ENCODE data around the gene PWWP3B. TPM values are rescaled to one million over a fixed set of nuclear protein-coding genes. Genes with fewer than 3 reads are reported as not detected.
"Not testable (repeated sequence)": the region's sequence is repeated elsewhere in the genome, so short reads cannot be mapped to it uniquely, and the experiment has no call there.

Gene PWWP3B
- total RNA-seq, result not detected

GRCh38 chrX:106168107-106168506, at the start of gene PWWP3B:
Gene PWWP3B (plus strand): TSS chrX:106168305. CDS start chrX:106205433, 37,128 bp downstream.
- H3K36me3 Mint-ChIP-seq, result no peaks in the 10 kb centered on the region
- ATAC-seq (no peak), DNase-seq (ENCODE audit: low spot score in 2 of 2) (no peak)
- H3K27ac Mint-ChIP-seq, result no peak within 1 kb of the TSS
- no peaks in the 10 kb centered on the region for H3K9me3 Mint-ChIP-seq

- Mint-ChIP-seq H3K27ac (no peak overlapping the region), H3K36me3 (no peaks in the 10 kb centered on the region), H3K9me3 (peaks cover 12 to 20% of the 10 kb centered on the region in 2 donors)
- ATAC-seq (no peak), DNase-seq (ENCODE audit: low spot score in 2 of 2) (no peak)
Measured at GRCh38 chrX:106139048-106139447, 29.1 kb upstream of the PWWP3B start.

GRCh38 chrX:106144755-106145639, 23.1 kb upstream of the PWWP3B start:
- Mint-ChIP-seq H3K27ac (no peak overlapping the region), H3K36me3 (no peaks in the 10 kb centered on the region), H3K9me3 (peaks cover 12 to 17% of the 10 kb centered on the region in 2 donors)
- ATAC-seq (no peak), DNase-seq (ENCODE audit: low spot score in 2 of 2) (no peak)

- Mint-ChIP-seq H3K9me3 (peaks cover 0 to 6% of the 10 kb centered on the region in 2 donors), H3K36me3 (no peaks in the 10 kb centered on the region), H3K27ac (no peak overlapping the region)
- DNase-seq (ENCODE audit: low spot score in 2 of 2) (no peak), ATAC-seq (no peak)
Measured at GRCh38 chrX:106150701-106151100, 17.4 kb upstream of the PWWP3B start.

- Mint-ChIP-seq H3K9me3 (no peaks in the 10 kb centered on the region), H3K36me3 (no peaks in the 10 kb centered on the region), H3K27ac (no peak overlapping the region)
- ATAC-seq, result no peak
- DNase-seq (ENCODE audit: low spot score in 2 of 2), result no peak
Measured at GRCh38 chrX:106159861-106160282, 8.2 kb upstream of the PWWP3B start.

GRCh38 chrX:106170318-106170717, 2.2 kb downstream of the PWWP3B start:
- no peak for DNase-seq (ENCODE audit: low spot score in 2 of 2)

GRCh38 chrX:106171293-106171820, 3.3 kb downstream of the PWWP3B start:
- H3K36me3 Mint-ChIP-seq, result no peaks in the 10 kb centered on the region
- DNase-seq (ENCODE audit: low spot score in 2 of 2), result no peak
- no peak overlapping the region for H3K27ac Mint-ChIP-seq
- no peak for ATAC-seq
- no peaks in the 10 kb centered on the region for H3K9me3 Mint-ChIP-seq

More at GRCh38 chrX:106170318-106170717, 2.2 kb downstream of the PWWP3B start:
- H3K27ac Mint-ChIP-seq, result no peak overlapping the region
- H3K36me3 Mint-ChIP-seq, result no peaks in the 10 kb centered on the region
- H3K9me3 Mint-ChIP-seq, result no peaks in the 10 kb centered on the region
- no peak for ATAC-seq

- Mint-ChIP-seq H3K27ac (no peak overlapping the region), H3K9me3 (peaks cover 3 to 4% of the 10 kb centered on the region in 2 donors), H3K36me3 (no peaks in the 10 kb centered on the region)
- ATAC-seq, result no peak
- no peak for DNase-seq (ENCODE audit: low spot score in 2 of 2)
Measured at GRCh38 chrX:106177106-106177981, 9.2 kb downstream of the PWWP3B start.

- Mint-ChIP-seq H3K36me3 (no peaks in the 10 kb centered on the region), H3K27ac (no peak overlapping the region), H3K9me3 (peaks cover 3 to 5% of the 10 kb centered on the region in 2 donors)
- no peak for ATAC-seq
- DNase-seq (ENCODE audit: low spot score in 2 of 2), result no peak
Measured at GRCh38 chrX:106177982-106178321, 9.8 kb downstream of the PWWP3B start.

- peaks cover 3 to 5% of the 10 kb centered on the region in 2 donors for H3K9me3 Mint-ChIP-seq
- ATAC-seq, result no peak
- H3K36me3 Mint-ChIP-seq, result no peaks in the 10 kb centered on the region
- no peak overlapping the region for H3K27ac Mint-ChIP-seq
- DNase-seq (ENCODE audit: low spot score in 2 of 2), result no peak
Measured at GRCh38 chrX:106178826-106179225, 10.7 kb downstream of the PWWP3B start.

- not testable (repeated sequence) for ATAC-seq, H3K9me3 Mint-ChIP-seq
Measured at GRCh38 chrX:106183685-106184084, 15.6 kb downstream of the PWWP3B start.

GRCh38 chrX:106201502-106202178, 33.5 kb downstream of the PWWP3B start:
- Mint-ChIP-seq H3K36me3 (no peaks in the 10 kb centered on the region), H3K27ac (no peak overlapping the region), H3K9me3 (peaks cover 0 to 4% of the 10 kb centered on the region in 2 donors)
- ATAC-seq (no peak), DNase-seq (ENCODE audit: low spot score in 2 of 2) (no peak)

More at GRCh38 chrX:106183685-106184084, 15.6 kb downstream of the PWWP3B start:
- not testable (repeated sequence) for H3K27ac Mint-ChIP-seq; DNase-seq (ENCODE audit: low spot score in 2 of 2); H3K36me3 Mint-ChIP-seq

GRCh38 chrX:106203315-106203714, 35.2 kb downstream of the PWWP3B start:
- H3K27ac Mint-ChIP-seq, result no peak overlapping the region
- H3K36me3 Mint-ChIP-seq, result no peaks in the 10 kb centered on the region
- no peak for ATAC-seq
- H3K9me3 Mint-ChIP-seq, result peaks cover 0 to 4% of the 10 kb centered on the region in 2 donors
- DNase-seq (ENCODE audit: low spot score in 2 of 2), result no peak

GRCh38 chrX:106208154-106208553, 40.0 kb downstream of the PWWP3B start:
- no peak overlapping the region for H3K27ac Mint-ChIP-seq
- ATAC-seq (no peak), DNase-seq (ENCODE audit: low spot score in 2 of 2) (no peak)
- H3K36me3 Mint-ChIP-seq, result no peaks in the 10 kb centered on the region
- peaks cover 0 to 4% of the 10 kb centered on the region in 2 donors for H3K9me3 Mint-ChIP-seq
